Kidney epithelial cell (primary cell): ENCODE measurements around the gene ZNF708. TPM values are rescaled to one million over a fixed set of nuclear protein-coding genes. Genes with fewer than 3 reads are reported as not detected.
"Not testable (repeated sequence)": the region's sequence is repeated elsewhere in the genome, so short reads cannot be mapped to it uniquely, and the experiment has no call there.

Experiments
- DNase-seq: peaks from one replicate; pipeline ENCODE4 v3.0.0-alpha.2; 2010; ENCODE audit warnings: low read depth
- H3K27me3 ChIP-seq: 2 replicates; pipeline ENCODE4 v1.6.0; 2011; ENCODE audit warnings: low read length; ENCODE audit not compliant: control insufficient read depth, insufficient read depth
- H3K36me3 ChIP-seq: 2 replicates; pipeline ENCODE4 v1.5.1; 2011; ENCODE audit warnings: low read length; ENCODE audit not compliant: control insufficient read depth, insufficient read depth
- H3K4me3 ChIP-seq: 2 replicates; pipeline ENCODE4 v1.5.1; 2011; ENCODE audit warnings: low read depth, mild to moderate bottlenecking, control low read depth, low read length
- CTCF ChIP-seq: IDR thresholded peaks from 2 replicates; pipeline ENCODE4 v1.5.1; 2011; ENCODE audit warnings: mild to moderate bottlenecking, moderate library complexity, low read length, control low read depth, inconsistent platforms; ENCODE audit not compliant: insufficient read depth, poor library complexity, severe bottlenecking
- total RNA-seq: library from RNA; depleted of rRNA; stranded (reverse); fragments of >200 nt; gene quantifications from 2 replicates; pipeline ENCODE4 v1.2.3, GENCODE V29; 2015

Gene ZNF708
- total RNA-seq, 1 donor from 2014 or later, result 8.1 TPM

- H3K27me3 ChIP-seq, result no peaks in the 10 kb centered on the region
- no peak for TF ChIP-seq CTCF
- no peaks in the 10 kb centered on the region for H3K36me3 ChIP-seq
- DNase-seq, result no peak
- H3K4me3 ChIP-seq, result no peak overlapping the region
Observed at GRCh38 chr19:21264891-21265290, 64.3 kb downstream of the ZNF708 start.

GRCh38 chr19:21264416-21264815 is 64.8 kb downstream of the ZNF708 start:
- no peak for TF ChIP-seq CTCF
- no peaks in the 10 kb centered on the region for H3K36me3 ChIP-seq
- H3K27me3 ChIP-seq, result no peaks in the 10 kb centered on the region
- H3K4me3 ChIP-seq, result no peak overlapping the region
- DNase-seq, result no peak

- H3K4me3 ChIP-seq, DNase-seq, H3K27me3 ChIP-seq, H3K36me3 ChIP-seq: not testable (repeated sequence)
Observed at GRCh38 chr19:21260848-21261381, 68.3 kb downstream of the ZNF708 start.

- TF ChIP-seq CTCF, result no peak
- Histone ChIP-seq H3K36me3 (no peaks in the 10 kb centered on the region), H3K4me3 (no peak overlapping the region), H3K27me3 (no peaks in the 10 kb centered on the region)
- DNase-seq, result no peak
Observed at GRCh38 chr19:21260164-21260847, 68.9 kb downstream of the ZNF708 start.

- not testable (repeated sequence) for DNase-seq, H3K4me3 ChIP-seq, H3K27me3 ChIP-seq, H3K36me3 ChIP-seq
Observed at GRCh38 chr19:21259421-21260124, 69.6 kb downstream of the ZNF708 start.

- no peaks in the 10 kb centered on the region for H3K36me3 ChIP-seq
- DNase-seq, result no peak
- TF ChIP-seq CTCF, result no peak
- no peak overlapping the region for H3K4me3 ChIP-seq
- no peaks in the 10 kb centered on the region for H3K27me3 ChIP-seq
Observed at GRCh38 chr19:21256722-21257121, 72.5 kb downstream of the ZNF708 start.

Other genes starting within 250 kb of the ZNF708 start
- 4.7 and 8.6 TPM in 2 replicates for gene ZNF714, start 247.2 kb downstream of the ZNF708 start, total RNA-seq
- gene ZNF431, start 187.4 kb downstream of the ZNF708 start, total RNA-seq, result 3.5 and 5.8 TPM in 2 replicates
- 6.3 and 7.5 TPM in 2 replicates for gene ZNF738, start 29.6 kb upstream of the ZNF708 start, total RNA-seq
- 8.6 and 9.7 TPM in 2 replicates for gene ZNF493, start 67.7 kb upstream of the ZNF708 start, total RNA-seq
- gene ZNF429, start 176.2 kb upstream of the ZNF708 start, total RNA-seq, result 6.3 and 9.2 TPM in 2 replicates